Natural killer cell treated with Interleukin-12 subunit alpha and Interleukin-12 subunit beta and Interleukin-15 and Interleukin-18, amount 100 ng/mL, for 72 hours (primary cell): ENCODE data around the gene GAS7. TPM values are rescaled to one million over a fixed set of nuclear protein-coding genes. Genes with fewer than 3 reads are reported as not detected.

ENCODE experiments used
- ATAC-seq, 2 donors: fragments of 150-1000 bp; cut with Tn5 transposase in 1 of 2; sonication (Bioruptor Pico), chemical (Tn5 transposase) in 1 of 2; 2 replicates each; pipeline ENCODE4 v1.10.0; 2021
- DNase-seq: peaks from one replicate; pipeline ENCODE4 v3.0.0; 2022; ENCODE audit warnings: low spot score
- H3K27ac Mint-ChIP-seq, 2 donors: 1 replicate in 1 of 2; 2 replicates in 1 of 2; pipeline ENCODE4 v1.8.0; 2022; ENCODE audit warnings: mixed read lengths in 2 of 2, mild to moderate bottlenecking in 1 of 2, moderate library complexity in 1 of 2
- H3K27me3 Mint-ChIP-seq, 2 donors: 1 replicate in 1 of 2; 2 replicates in 1 of 2; pipeline ENCODE4 v1.8.0; 2022; ENCODE audit warnings: mixed read lengths in 2 of 2
- H3K36me3 Mint-ChIP-seq: one replicate; pipeline ENCODE4 v1.8.0; 2022; ENCODE audit warnings: mixed read lengths
- H3K4me1 Mint-ChIP-seq, 2 donors: 1 replicate in 1 of 2; 2 replicates in 1 of 2; pipeline ENCODE4 v1.8.0; 2022; ENCODE audit warnings: low read depth in 2 of 2, mixed read lengths in 2 of 2, mild to moderate bottlenecking in 1 of 2
- H3K4me3 Mint-ChIP-seq: one replicate; pipeline ENCODE4 v1.8.0; 2022; ENCODE audit warnings: mixed read lengths
- H3K9me3 Mint-ChIP-seq: 2 replicates; pipeline ENCODE4 v1.8.0; 2022; ENCODE audit warnings: mixed read lengths
- total RNA-seq, 2 donors: library from RNA; stranded (reverse); gene quantifications; one replicate each; pipeline ENCODE4 v1.2.3, GENCODE V29; 2022

The GAS7 gene
- total RNA-seq, 2 donors from 2014 or later: 4.9 to 5.5 TPM

GRCh38 chr17:10196384-10196895 is 2.0 kb downstream of the GAS7 start:
- peaks cover 16 to 24% of the 10 kb centered on the region in 2 donors for H3K27me3 Mint-ChIP-seq
- ATAC-seq (no peak), DNase-seq (no peak)
- H3K4me3 Mint-ChIP-seq: no peak overlapping the region
- H3K9me3 Mint-ChIP-seq: peaks cover 13% of the 10 kb centered on the region
- no peak overlapping the region for H3K27ac Mint-ChIP-seq
- H3K36me3 Mint-ChIP-seq: peaks cover 15% of the 10 kb centered on the region
- peaks cover 11 to 16% of the 10 kb centered on the region in 2 donors for H3K4me1 Mint-ChIP-seq

GRCh38 chr17:10195090-10195805 is 3.2 kb downstream of the GAS7 start:
- Mint-ChIP-seq H3K9me3 (peaks cover 13% of the 10 kb centered on the region), H3K36me3 (peaks cover 15% of the 10 kb centered on the region), H3K27me3 (peaks cover 11 to 13% of the 10 kb centered on the region in 2 donors), H3K27ac (no peak overlapping the region), H3K4me1 (peaks cover 11 to 16% of the 10 kb centered on the region in 2 donors), H3K4me3 (no peak overlapping the region)
- ATAC-seq: no peak
- no peak for DNase-seq

DNA sequence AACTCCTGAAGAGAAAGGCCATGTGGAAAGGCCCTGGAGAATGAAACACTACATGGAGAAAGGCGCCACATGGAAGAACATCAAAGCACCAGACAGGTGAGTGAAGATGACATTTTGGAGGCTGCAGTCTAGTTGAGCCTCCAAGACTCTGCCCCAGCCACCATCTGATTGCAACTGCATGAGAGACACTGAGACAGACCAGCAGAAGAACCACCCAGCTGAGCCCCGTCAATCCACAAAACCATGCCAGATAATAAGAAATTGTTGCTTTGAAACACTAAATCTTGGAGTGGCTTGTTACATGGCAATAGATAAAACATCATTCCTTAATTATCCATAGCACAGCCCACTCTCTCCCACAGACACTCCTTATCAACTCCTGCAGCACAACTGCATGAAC is 4.8 kb downstream of the GAS7 start:
- H3K27me3 Mint-ChIP-seq: peaks cover 0 to 4% of the 10 kb centered on the region in 2 donors
- H3K9me3 Mint-ChIP-seq: peaks cover 13% of the 10 kb centered on the region
- H3K4me1 Mint-ChIP-seq: peaks cover 2 to 6% of the 10 kb centered on the region in 2 donors
- H3K4me3 Mint-ChIP-seq: no peak overlapping the region
- no peak for ATAC-seq
- DNase-seq: no peak
- H3K36me3 Mint-ChIP-seq: peaks cover 15% of the 10 kb centered on the region
- H3K27ac Mint-ChIP-seq: no peak overlapping the region

DNA sequence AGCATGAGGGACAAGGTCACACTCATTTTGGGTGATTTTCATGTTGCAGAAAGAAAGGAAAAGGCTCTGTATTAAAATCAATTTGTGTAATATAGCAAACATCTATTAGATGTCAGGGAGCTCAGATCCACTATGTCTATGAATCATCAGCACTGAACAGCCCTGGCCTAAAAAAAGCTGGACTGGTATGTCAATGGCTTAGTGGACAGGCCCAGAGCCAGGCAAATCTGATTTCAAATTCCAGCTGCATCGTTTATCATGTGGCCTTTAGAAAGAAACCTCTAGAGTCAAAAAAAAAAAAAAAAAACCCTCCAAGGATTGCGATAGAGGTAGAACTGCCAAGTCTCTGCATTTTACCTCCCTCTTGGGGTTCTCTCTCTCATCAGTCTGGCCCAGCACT is 5.4 kb downstream of the GAS7 start:
- DNase-seq: no peak
- peaks cover 2 to 6% of the 10 kb centered on the region in 2 donors for H3K4me1 Mint-ChIP-seq
- ATAC-seq: no peak
- H3K36me3 Mint-ChIP-seq: peaks cover 15% of the 10 kb centered on the region
- no peak overlapping the region for H3K27ac Mint-ChIP-seq
- peaks cover 0 to 4% of the 10 kb centered on the region in 2 donors for H3K27me3 Mint-ChIP-seq
- peaks cover 13% of the 10 kb centered on the region for H3K9me3 Mint-ChIP-seq
- H3K4me3 Mint-ChIP-seq: no peak overlapping the region

GRCh38 chr17:10192461-10192860 is 5.9 kb downstream of the GAS7 start:
- Mint-ChIP-seq H3K4me1 (peaks cover 3 to 8% of the 10 kb centered on the region in 2 donors), H3K9me3 (peaks cover 13% of the 10 kb centered on the region), H3K36me3 (peaks cover 15% of the 10 kb centered on the region), H3K27me3 (peaks cover 0 to 4% of the 10 kb centered on the region in 2 donors), H3K4me3 (no peak overlapping the region), H3K27ac (no peak overlapping the region)
- DNase-seq (no peak), ATAC-seq (no peak)

GRCh38 chr17:10187456-10187855 is 10.9 kb downstream of the GAS7 start:
- no peak for DNase-seq
- Mint-ChIP-seq H3K27ac (no peak overlapping the region), H3K9me3 (no peaks in the 10 kb centered on the region), H3K36me3 (no peaks in the 10 kb centered on the region), H3K27me3 (peaks cover 0 to 3% of the 10 kb centered on the region in 2 donors), H3K4me1 (peaks cover 20 to 25% of the 10 kb centered on the region in 2 donors), H3K4me3 (no peak overlapping the region)
- no peak for ATAC-seq

GRCh38 chr17:10186771-10187410 is 11.5 kb downstream of the GAS7 start:
- DNase-seq (no peak), ATAC-seq (peak; percentile 66 to 87)
- no peaks in the 10 kb centered on the region for H3K36me3 Mint-ChIP-seq
- no peaks in the 10 kb centered on the region for H3K9me3 Mint-ChIP-seq
- no peak overlapping the region for H3K4me3 Mint-ChIP-seq
- peaks cover 26 to 30% of the 10 kb centered on the region in 2 donors for H3K4me1 Mint-ChIP-seq
- H3K27me3 Mint-ChIP-seq: peaks cover 0 to 3% of the 10 kb centered on the region in 2 donors
- H3K27ac Mint-ChIP-seq: no peak overlapping the region

DNA sequence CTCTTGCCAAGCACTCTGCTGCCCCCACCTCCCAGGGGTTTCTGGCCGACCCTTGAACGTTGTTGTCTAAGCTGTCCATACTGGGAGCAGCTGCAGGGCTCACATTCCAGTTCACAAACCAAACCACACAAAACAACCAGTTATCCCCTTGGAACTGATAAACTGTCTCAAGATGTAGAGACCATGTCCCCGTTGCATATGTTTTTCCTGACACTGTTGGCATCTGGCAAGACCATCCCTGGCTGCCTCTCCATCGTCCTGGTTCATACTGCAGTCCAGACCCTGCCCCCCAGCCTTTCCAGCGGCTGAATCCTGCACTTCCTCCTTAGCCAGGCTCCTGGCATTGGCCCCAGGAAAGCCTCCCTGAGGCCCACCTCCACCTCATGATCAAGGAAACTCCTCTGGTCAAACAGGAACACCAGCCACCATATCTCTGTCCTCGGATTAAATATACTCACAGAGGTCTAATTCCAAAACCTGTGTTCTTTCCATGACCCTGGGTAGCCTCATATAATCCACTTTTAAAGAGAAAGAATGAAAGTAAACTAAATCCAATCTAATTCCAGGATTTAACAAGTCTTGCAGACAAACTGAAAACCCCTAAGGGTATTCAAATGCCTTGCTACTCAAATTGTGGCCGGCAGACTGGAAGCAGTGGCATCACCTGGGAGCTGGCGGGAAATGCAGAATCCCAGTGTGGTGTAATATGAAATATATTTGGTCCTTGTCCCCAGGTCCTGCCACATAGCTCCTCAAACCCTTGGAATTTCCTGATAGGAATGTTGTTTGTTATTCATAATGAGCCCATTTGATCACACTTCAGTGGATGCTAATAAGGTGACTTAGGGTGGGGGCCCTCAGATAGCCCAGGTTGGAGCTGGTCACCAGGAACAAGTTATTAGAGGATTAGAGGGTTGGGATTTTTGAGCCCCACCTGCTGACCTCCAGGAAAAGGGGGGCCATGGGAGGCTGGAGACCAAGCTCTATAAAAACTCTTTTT is 14.2 kb downstream of the GAS7 start:
- no peak overlapping the region for H3K4me3 Mint-ChIP-seq
- ATAC-seq (no peak), DNase-seq (no peak)
- H3K9me3 Mint-ChIP-seq: no peaks in the 10 kb centered on the region
- H3K27ac Mint-ChIP-seq: no peak overlapping the region
- no peaks in the 10 kb centered on the region for H3K36me3 Mint-ChIP-seq
- peaks cover 0 to 3% of the 10 kb centered on the region in 2 donors for H3K27me3 Mint-ChIP-seq
- H3K4me1 Mint-ChIP-seq: peaks cover 40 to 44% of the 10 kb centered on the region in 2 donors

GRCh38 chr17:10182785-10183184 is 15.6 kb downstream of the GAS7 start:
- peak overlapping the region in 1 of 2 donors; percentile 46 for H3K27ac Mint-ChIP-seq
- DNase-seq (no peak), ATAC-seq (no peak)
- no peaks in the 10 kb centered on the region for H3K9me3 Mint-ChIP-seq
- H3K4me1 Mint-ChIP-seq: peaks cover 47 to 53% of the 10 kb centered on the region in 2 donors
- peaks cover 0 to 3% of the 10 kb centered on the region in 2 donors for H3K27me3 Mint-ChIP-seq
- H3K36me3 Mint-ChIP-seq: no peaks in the 10 kb centered on the region
- peak overlapping the region; percentile 71 for H3K4me3 Mint-ChIP-seq

GRCh38 chr17:10178506-10178991 is 19.9 kb downstream of the GAS7 start:
- no peaks in the 10 kb centered on the region for H3K27me3 Mint-ChIP-seq
- no peak overlapping the region for H3K4me3 Mint-ChIP-seq
- ATAC-seq: no peak
- H3K36me3 Mint-ChIP-seq: no peaks in the 10 kb centered on the region
- H3K4me1 Mint-ChIP-seq: peaks cover 36 to 42% of the 10 kb centered on the region in 2 donors
- no peak overlapping the region for H3K27ac Mint-ChIP-seq
- no peak for DNase-seq
- H3K9me3 Mint-ChIP-seq: no peaks in the 10 kb centered on the region

DNA sequence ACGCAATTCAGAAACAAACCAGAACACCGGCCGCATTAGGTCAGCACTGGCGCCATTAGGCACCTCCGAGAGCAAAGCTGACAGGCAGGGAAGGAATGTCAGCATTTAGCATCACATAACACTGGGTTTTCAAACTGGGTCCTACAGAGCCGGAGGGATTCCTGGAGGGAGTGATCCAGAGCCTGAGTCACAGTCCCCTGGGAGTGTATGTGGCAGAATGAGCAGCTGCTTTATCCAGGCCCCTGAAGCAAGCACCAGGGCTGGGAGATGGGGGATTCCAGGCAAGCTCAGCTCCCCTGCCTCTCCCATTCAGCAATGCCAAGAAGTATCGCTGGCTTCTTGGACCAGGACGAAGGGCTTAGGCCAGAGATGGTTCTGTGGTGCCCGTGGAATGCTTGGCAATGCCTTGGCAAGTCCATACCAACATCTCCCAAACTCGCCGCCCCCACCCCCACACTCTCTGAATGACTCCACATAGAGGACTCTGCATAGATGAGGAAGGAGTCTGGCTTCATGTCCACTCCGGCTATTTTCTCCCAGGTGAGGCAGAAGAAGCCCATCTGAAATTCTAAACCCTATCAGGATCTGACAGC is 20.4 kb downstream of the GAS7 start:
- H3K27me3 Mint-ChIP-seq: no peaks in the 10 kb centered on the region
- no peaks in the 10 kb centered on the region for H3K36me3 Mint-ChIP-seq
- DNase-seq: no peak
- H3K4me1 Mint-ChIP-seq: peaks cover 38 to 42% of the 10 kb centered on the region in 2 donors
- no peaks in the 10 kb centered on the region for H3K9me3 Mint-ChIP-seq
- H3K27ac Mint-ChIP-seq: no peak overlapping the region
- ATAC-seq: no peak
- no peak overlapping the region for H3K4me3 Mint-ChIP-seq

- DNase-seq (no peak), ATAC-seq (no peak)
- no peaks in the 10 kb centered on the region for H3K36me3 Mint-ChIP-seq
- H3K4me3 Mint-ChIP-seq: no peak overlapping the region
- H3K27ac Mint-ChIP-seq: no peak overlapping the region
- H3K4me1 Mint-ChIP-seq: peaks cover 38 to 42% of the 10 kb centered on the region in 2 donors
- H3K9me3 Mint-ChIP-seq: no peaks in the 10 kb centered on the region
- no peaks in the 10 kb centered on the region for H3K27me3 Mint-ChIP-seq
These were observed 21.1 kb downstream of the GAS7 start for GRCh38 chr17:10177131-10177912.
